Ectodermal cell (in vitro differentiated cells): ENCODE data around the gene TMEM203.

Source experiments
- H3K27ac ChIP-seq: 2 replicates; pipeline ENCODE4 v1.7.0; 2013; ENCODE audit warnings: mild to moderate bottlenecking, low read depth, low read length; ENCODE audit not compliant: insufficient read depth, poor library complexity, severe bottlenecking
- H3K27me3 ChIP-seq: 2 replicates; pipeline ENCODE4 v1.7.0; 2013; ENCODE audit warnings: mild to moderate bottlenecking, low read length; ENCODE audit not compliant: insufficient read depth, control insufficient read depth, poor library complexity, severe bottlenecking
- H3K36me3 ChIP-seq: one replicate; pipeline ENCODE4 v1.7.0; 2013; ENCODE audit warnings: low read length; ENCODE audit not compliant: control insufficient read depth, insufficient read depth
- H3K4me1 ChIP-seq: one replicate; pipeline ENCODE4 v1.7.0; 2013; ENCODE audit warnings: low read length; ENCODE audit not compliant: control insufficient read depth, insufficient read depth
- H3K4me3 ChIP-seq: 2 replicates; pipeline ENCODE4 v1.7.0; 2013; ENCODE audit warnings: low read depth, low read length, control low read depth; ENCODE audit not compliant: insufficient read depth
- H3K9me3 ChIP-seq: 2 replicates; pipeline ENCODE4 v1.7.0; 2013; ENCODE audit warnings: mild to moderate bottlenecking, low read length, moderate library complexity; ENCODE audit not compliant: control insufficient read depth
- WGBS, 2 experiments: methylation state at CpG; one replicate each; pipeline ENCODE4 v1.1.7; 2013; ENCODE audit warnings: missing lambda C conversion rate in 2 of 2; 5-methylcytosine and 5-hydroxymethylcytosine counted together

TMEM203 gene

DNA sequence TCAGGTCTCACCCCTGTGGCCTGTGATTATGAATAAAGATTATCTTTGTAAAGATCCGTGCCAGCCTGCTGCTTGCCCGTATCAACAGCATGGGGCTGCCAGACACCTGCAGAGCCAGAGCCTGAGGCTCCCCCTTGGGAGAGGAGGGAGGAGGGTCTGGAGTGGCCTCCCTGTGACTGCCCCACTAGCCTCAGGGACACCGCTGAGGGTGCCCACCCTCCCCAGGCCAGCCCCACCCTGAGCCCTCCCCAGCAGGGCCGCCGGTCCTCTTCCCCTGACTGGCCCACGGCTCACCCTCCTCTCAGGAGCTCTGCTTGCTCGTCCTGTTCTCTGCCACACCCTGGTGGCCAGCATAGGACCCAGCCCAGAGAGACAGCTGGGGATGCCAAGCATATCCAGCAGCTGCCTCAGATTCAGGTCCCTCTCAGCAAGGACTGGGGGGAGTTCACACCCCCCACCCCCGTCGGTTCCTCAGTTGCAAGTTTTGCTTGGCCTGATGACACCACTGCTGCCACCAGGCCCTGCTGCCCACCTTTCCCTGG lies 15.1 kb downstream of the TMEM203 start:
- H3K27me3 ChIP-seq: no peaks in the 10 kb centered on the region
- no peaks in the 10 kb centered on the region for H3K9me3 ChIP-seq
- H3K4me1 ChIP-seq: peaks cover 18% of the 10 kb centered on the region
- WGBS, 2 experiments: 89 to 91% methylated on average over 9 of the region's 9 CpGs
- no peak overlapping the region for H3K4me3 ChIP-seq
- no peaks in the 10 kb centered on the region for H3K36me3 ChIP-seq
- H3K27ac ChIP-seq: no peak overlapping the region

DNA sequence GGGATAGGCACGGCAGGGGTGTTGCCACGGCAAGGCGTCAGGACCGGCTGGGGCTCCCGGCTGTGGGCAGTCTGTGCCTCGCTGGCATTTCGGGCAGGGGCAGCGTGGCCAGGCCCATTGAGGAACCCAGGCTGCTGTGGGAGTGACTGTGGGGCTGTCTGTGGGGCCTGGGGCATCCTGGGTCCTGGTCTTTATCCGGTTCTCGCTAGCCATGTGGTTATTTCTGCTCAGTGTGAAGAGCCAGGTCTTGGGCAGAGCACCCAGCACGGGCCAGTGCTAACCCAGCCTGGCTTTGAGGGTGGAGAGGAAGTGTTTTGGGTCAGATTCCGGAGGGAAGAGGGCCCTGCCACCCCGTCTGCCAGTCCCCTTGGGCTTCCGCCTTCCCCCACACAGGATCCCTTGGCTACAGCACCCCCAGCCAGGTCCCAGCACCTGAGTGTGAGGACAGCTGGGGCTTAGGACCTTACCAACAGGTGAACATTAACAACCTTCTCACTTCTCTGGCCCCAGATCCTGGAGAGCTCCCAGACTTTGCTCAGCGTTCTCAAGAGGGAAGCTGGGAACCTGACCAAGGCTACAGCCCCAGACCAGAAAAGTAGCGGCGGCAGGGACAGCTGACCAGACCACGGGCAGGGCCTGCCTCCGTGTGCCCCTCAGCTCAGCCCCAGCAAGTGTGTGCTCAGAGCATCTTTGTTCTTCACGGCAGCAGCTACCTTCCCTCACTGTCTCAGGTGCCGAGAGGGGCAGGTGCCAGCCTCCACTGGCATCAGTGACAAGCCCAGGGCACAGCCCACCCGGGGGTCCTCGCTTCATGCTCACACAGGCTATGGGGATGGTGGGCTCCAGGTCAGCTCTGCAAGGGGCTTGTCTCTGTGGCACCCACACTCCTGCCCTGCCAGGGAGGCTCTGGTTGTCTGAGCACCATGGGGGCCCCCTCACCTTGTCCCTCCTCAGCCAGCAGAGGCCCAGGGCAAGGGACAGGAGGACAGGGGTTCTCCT lies 15.9 kb downstream of the TMEM203 start:
- WGBS, 2 experiments: 54% methylated on average over 23 of the region's 23 CpGs
- peak overlapping the region; percentile 89 for H3K4me3 ChIP-seq
- no peaks in the 10 kb centered on the region for H3K36me3 ChIP-seq
- no peaks in the 10 kb centered on the region for H3K9me3 ChIP-seq
- peaks cover 13% of the 10 kb centered on the region for H3K4me1 ChIP-seq
- H3K27me3 ChIP-seq: no peaks in the 10 kb centered on the region
- H3K27ac ChIP-seq: no peak overlapping the region

DNA sequence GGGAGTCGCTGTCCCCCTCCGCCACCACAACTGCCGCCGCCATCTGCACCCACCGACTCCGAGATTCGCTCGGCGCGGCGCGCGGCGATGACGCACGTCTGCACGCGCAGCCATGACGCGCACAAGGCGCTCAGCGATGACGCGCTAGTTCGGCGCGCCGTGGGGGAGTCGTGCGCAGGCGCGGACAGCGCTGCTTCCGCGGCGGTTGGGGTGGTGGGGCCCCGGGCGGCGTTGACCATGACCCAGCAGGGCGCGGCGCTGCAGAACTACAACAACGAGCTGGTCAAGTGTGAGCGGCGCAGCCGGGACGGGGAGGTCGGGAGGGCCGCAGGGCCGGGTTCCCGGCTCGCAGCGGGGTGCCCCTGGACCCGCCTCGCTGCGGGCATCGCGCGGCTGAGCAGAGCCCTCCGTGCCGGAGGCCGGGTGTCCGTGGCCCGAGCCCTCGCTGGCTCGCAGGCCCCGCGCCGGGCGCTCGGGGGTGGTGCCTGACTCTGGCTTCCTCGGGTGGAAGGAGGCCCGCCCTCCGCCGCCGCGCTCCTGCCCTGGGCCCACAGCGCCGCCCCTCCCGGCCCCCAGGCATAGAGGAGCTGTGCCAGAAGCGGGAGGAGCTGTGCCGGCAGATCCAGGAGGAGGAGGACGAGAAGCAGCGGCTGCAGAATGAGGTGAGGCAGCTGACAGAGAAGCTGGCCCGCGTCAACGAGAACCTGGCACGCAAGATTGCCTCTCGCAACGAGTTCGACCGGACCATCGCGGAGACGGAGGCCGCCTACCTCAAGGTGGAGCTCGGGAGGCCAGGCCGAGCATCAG lies 16.8 kb downstream of the TMEM203 start, which contains the start of the genes ANAPC2 and SSNA1:
Gene ANAPC2, minus strand, starts transcription at position 71 of the 807 bp plus-strand sequence. Its CDS starts 28 bp downstream, at position 43.
Gene SSNA1, plus strand, starts transcription at position 187 of the 807 bp plus-strand sequence. Its CDS starts 51 bp downstream, at position 238.
- 1% methylated on average over 98 of the region's 98 CpGs for WGBS, 2 experiments
- H3K4me1 ChIP-seq: peaks cover 10% of the 10 kb centered on the region
- H3K9me3 ChIP-seq: no peaks in the 10 kb centered on the region
- no peaks in the 10 kb centered on the region for H3K36me3 ChIP-seq
- H3K4me3 ChIP-seq: peak within 1 kb of the TSS; percentile 89
- no peaks in the 10 kb centered on the region for H3K27me3 ChIP-seq
- peak within 1 kb of the TSS; percentile 2 for H3K27ac ChIP-seq

DNA sequence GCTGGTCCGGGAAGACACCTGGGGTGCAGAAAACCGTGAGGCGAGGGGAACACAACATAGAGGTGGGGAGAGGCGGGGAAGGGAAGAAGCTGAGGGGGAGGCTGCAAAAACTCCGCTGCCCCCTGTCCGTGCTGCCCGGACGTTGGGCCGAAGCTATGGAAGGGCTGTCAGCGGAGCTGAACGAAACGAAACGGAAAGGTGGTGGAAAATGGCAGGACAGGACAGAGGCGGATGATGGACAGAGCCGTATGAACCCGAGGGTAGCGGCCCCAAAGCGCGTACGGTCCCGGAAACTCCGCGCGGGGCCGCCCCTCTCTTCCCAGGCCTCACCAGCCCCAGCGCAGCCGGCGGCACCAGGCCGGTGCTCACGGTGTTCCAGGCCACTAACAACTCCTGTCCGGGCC lies 17.4 kb downstream of the TMEM203 start:
- no peaks in the 10 kb centered on the region for H3K9me3 ChIP-seq
- no peaks in the 10 kb centered on the region for H3K36me3 ChIP-seq
- H3K27ac ChIP-seq: no peak overlapping the region
- H3K27me3 ChIP-seq: no peaks in the 10 kb centered on the region
- H3K4me1 ChIP-seq: peaks cover 10% of the 10 kb centered on the region
- 1% methylated on average over 31 of the region's 31 CpGs for WGBS, 2 experiments
- H3K4me3 ChIP-seq: peak overlapping the region; percentile 89

DNA sequence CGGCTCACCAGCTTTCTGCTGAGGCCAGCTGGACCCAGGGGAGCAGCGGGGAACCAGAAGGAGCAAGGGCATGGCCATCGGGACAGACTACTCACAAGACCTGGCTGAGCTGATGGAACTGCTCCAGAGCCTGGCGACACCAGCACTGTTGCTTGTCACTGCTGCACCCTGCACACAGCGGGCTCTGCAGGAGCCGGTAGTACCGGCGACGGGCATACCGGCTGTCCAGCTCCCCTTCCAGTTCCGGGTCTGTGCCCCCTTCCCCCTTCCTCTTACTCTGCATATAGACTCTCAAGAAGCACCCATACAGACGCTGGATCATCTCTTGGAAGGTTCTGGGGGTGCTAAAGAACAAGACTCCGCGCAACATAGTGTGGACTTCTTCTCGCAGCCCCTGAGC lies 18.1 kb downstream of the TMEM203 start:
- Histone ChIP-seq H3K9me3 (no peaks in the 10 kb centered on the region), H3K27me3 (no peaks in the 10 kb centered on the region), H3K36me3 (no peaks in the 10 kb centered on the region), H3K4me1 (peaks cover 10% of the 10 kb centered on the region), H3K4me3 (peak overlapping the region; percentile 89), H3K27ac (no peak overlapping the region)
- 94 to 95% methylated on average over 15 of the region's 15 CpGs for WGBS, 2 experiments

DNA sequence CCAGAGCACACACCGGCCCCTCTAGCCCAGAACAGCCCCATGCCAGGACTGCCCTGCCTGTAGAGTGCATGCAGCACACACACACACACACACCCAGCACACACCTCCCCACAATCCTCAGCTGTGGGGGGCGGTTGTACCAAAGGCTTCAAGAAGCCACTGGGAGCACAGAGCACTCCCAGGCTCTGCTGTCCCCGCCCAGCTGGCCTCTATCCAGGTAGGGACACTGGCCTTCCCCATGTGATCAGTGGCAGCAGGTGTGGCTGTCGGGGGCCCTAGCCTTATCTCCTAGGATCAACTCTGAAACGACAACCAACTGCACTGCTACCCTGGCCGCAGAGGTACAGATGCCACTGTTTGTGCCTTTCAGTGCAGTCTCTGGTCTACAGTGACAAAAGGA lies 19.1 kb downstream of the TMEM203 start:
- H3K27ac ChIP-seq: no peak overlapping the region
- WGBS, 2 experiments: 94% methylated on average over 6 of the region's 6 CpGs
- H3K4me3 ChIP-seq: no peak overlapping the region
- H3K4me1 ChIP-seq: peaks cover 10% of the 10 kb centered on the region
- H3K36me3 ChIP-seq: no peaks in the 10 kb centered on the region
- H3K9me3 ChIP-seq: no peaks in the 10 kb centered on the region
- H3K27me3 ChIP-seq: no peaks in the 10 kb centered on the region

DNA sequence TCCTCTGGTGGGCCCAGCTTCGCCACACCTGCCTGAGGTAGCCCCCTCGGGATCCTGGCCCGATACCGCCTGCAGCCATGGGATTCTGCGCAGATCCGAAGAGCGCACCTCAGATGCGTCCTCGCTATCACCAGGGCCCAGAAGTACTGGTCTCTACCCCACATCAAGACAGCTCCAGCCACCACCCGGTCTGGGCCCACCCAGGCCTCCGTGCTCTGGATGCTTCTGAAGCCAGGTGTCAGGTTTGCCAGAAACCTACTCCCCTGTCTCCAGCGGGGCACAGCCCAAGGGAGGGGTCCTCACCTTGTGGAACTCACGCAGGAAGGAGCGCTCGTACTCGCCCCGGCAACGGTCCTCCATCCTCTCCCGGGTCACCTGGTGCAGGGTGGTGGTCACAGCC lies 19.5 kb downstream of the TMEM203 start:
- H3K4me1 ChIP-seq: peaks cover 10% of the 10 kb centered on the region
- H3K9me3 ChIP-seq: no peaks in the 10 kb centered on the region
- H3K27me3 ChIP-seq: no peaks in the 10 kb centered on the region
- H3K4me3 ChIP-seq: no peak overlapping the region
- no peak overlapping the region for H3K27ac ChIP-seq
- peaks cover 3% of the 10 kb centered on the region for H3K36me3 ChIP-seq
- 96 to 98% methylated on average over 19 of the region's 19 CpGs for WGBS, 2 experiments

DNA sequence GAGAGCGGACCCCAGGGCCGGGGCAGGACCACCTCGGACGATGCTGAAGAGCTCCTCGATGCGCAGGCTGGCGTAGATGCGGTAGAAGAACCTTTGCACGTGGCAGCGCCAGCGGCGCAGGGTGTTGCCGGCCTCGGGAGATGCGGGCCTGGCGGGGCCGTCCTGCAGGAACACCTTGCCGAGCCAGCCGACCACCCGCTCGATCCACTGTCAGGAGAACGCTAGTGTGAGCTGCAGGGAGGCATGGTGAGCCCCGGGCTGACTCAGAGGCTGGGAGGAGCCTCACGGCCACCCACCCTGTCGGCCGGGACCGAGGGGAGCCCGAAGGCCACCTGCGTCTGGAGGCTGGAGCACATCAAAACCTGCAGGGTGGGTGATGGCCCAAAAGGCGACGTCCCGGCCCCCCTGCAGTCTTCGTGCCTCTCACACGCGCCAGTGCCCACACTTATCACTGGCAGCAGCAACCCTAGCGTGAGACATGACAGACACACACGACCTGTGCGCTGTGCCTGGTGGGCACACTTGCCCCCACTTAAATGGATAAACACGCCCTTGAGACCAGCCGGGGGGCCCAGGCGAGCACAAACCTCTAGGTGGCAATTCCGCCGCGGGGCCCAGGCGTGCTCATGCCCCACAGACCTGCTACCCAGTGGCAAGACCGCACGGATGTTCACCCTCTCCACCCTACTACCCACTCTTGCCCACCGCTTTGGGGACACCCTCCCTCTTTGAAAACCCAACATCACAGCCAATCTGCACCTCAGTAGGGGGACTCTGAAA lies 20.4 kb downstream of the TMEM203 start:
- 95 to 96% methylated on average over 48 of the region's 48 CpGs for WGBS, 2 experiments

DNA sequence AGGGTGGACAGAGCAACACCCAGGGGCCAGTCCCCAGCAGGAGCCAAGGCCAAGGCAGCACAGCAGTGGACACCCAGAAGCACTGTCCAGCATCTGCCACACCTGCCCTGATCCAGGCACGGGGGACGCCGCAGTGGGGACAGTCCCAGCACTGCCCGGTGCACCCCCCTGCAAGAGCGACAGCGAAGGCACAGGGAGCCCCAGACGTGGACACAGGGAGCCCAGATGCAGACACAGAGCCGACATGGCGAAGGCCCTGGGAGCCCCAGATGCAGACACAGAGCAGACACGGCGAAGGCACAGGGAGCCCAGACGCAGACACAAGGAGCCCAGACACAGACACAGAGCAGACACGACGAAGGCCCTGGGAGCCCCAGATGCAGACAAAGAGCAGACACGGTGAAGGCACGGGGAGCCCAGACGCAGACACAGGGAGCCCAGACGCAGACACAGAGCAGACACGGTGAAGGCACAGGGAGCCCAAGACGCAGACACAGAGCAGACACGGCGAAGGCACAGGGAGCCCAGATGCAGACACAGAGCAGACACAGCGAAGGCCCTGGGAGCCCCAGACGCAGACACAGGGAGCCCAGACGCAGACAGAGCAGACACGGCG lies 21.4 kb downstream of the TMEM203 start:
- Histone ChIP-seq H3K9me3 (no peaks in the 10 kb centered on the region), H3K27ac (no peak overlapping the region), H3K27me3 (no peaks in the 10 kb centered on the region), H3K4me3 (no peak overlapping the region), H3K36me3 (peaks cover 8% of the 10 kb centered on the region), H3K4me1 (peaks cover 5% of the 10 kb centered on the region)
- WGBS, 2 experiments: 94% methylated on average over 27 of the region's 27 CpGs

More for the DNA sequence above, 20.4 kb downstream of the TMEM203 start:
- no peak overlapping the region for H3K27ac ChIP-seq
- no peaks in the 10 kb centered on the region for H3K9me3 ChIP-seq
- H3K27me3 ChIP-seq: no peaks in the 10 kb centered on the region
- H3K4me1 ChIP-seq: peaks cover 10% of the 10 kb centered on the region
- peaks cover 8% of the 10 kb centered on the region for H3K36me3 ChIP-seq
- H3K4me3 ChIP-seq: no peak overlapping the region
